Left cardiac atrium (tissue), 4 donors: Measurements from ENCODE around the gene POU2AF3. TPM values are rescaled to one million over a fixed set of nuclear protein-coding genes. Genes with fewer than 3 reads are reported as not detected.
A peak's percentile ranks its signal among the peaks of the same experiment; 100 is the strongest.
"Not testable (repeated sequence)": the region's sequence is repeated elsewhere in the genome, so short reads cannot be mapped to it uniquely, and the experiment has no call there.

ENCODE experiments used
- ATAC-seq, 2 donors: fragments of 200-7000 bp; cut with Tn5 transposase; one replicate each; pipeline ENCODE4 v1.9.1; 2020; ENCODE audit warnings: mild to moderate bottlenecking in 2 of 2, moderate library complexity in 2 of 2
- DNase-seq: peaks from one replicate; pipeline ENCODE4 v3.0.0-alpha.2; 2020
- intact Hi-C, 2 donors: fragments of 100-400 bp; cut with DNase I; formaldehyde crosslinking; loops; one replicate each; pipeline versions ENCODE4 v1.14.1 to v1.15.1; 2022 to 2023
- long read RNA-seq: library from polyadenylated mRNA; unstranded; transcript quantifications from one replicate; pipeline ENCODE4 v2.0.0, GENCODE V29; 2021
- total RNA-seq, 2 donors: library from RNA; stranded (reverse); fragmentation: NEBNext Ultra II Directional; extraction: Animal tissue kit (Norgen Biotek cat#: 25700); gene quantifications; one replicate each; pipeline ENCODE4 v1.2.1, GENCODE V29; 2021
- donor health status: DM: no; HTN: yes; CAD: no.
- donor health status: DM: no; HTN: yes; CAD: no; lungs with severe emphysema.
- donor health status: DM: yes; HTN: yes; CAD: no.
- donor health status: Dilated cardiomyopathy.

Gene POU2AF3
- under 1 TPM; 0.18 to 0.44 TPM for total RNA-seq
- long read RNA-seq, result 0 reads

GRCh38 chr11:111298413-111299100 is at the start of gene POU2AF3:
POU2AF3 (plus strand) TSS chr11:111298546; CDS start chr11:111298582, 36 bp downstream.
- intact Hi-C loops, result no loop called here
- DNase-seq (peak; percentile 28), ATAC-seq (peak; percentile 53 to 58)

GRCh38 chr11:111250936-111251335 is 47.4 kb upstream of the POU2AF3 start:
- no peak for ATAC-seq
- intact Hi-C loops, result no loop called here

GRCh38 chr11:111253131-111253530 is 45.2 kb upstream of the POU2AF3 start:
- intact Hi-C loops, result no loop called here
- ATAC-seq (no peak), DNase-seq (no peak)

More at GRCh38 chr11:111250936-111251335, 47.4 kb upstream of the POU2AF3 start:
- DNase-seq, result no peak

GRCh38 chr11:111253630-111254029 is 44.7 kb upstream of the POU2AF3 start:
- DNase-seq (no peak), ATAC-seq (no peak)
- intact Hi-C loops, result no loop called here

GRCh38 chr11:111258046-111258445 is 40.3 kb upstream of the POU2AF3 start:
- intact Hi-C loops, result no loop called here
- DNase-seq (no peak), ATAC-seq (no peak)

GRCh38 chr11:111259896-111260295 is 38.5 kb upstream of the POU2AF3 start:
- intact Hi-C loops, result no loop called here
- no peak for ATAC-seq
- DNase-seq, result no peak

GRCh38 chr11:111260811-111261210 is 37.5 kb upstream of the POU2AF3 start:
- ATAC-seq (no peak), DNase-seq (no peak)
- intact Hi-C loops, result no loop called here

GRCh38 chr11:111264646-111265045 is 33.7 kb upstream of the POU2AF3 start:
- DNase-seq (no peak), ATAC-seq (no peak)
- intact Hi-C loops, result no loop called here

- DNase-seq (no peak), ATAC-seq (no peak)
- intact Hi-C loops, result no loop called here
These were observed 32.9 kb upstream of the POU2AF3 start for GRCh38 chr11:111265421-111265820.

GRCh38 chr11:111268303-111268702 is 30.0 kb upstream of the POU2AF3 start:
- DNase-seq, intact Hi-C loops, ATAC-seq: not testable (repeated sequence)

- DNase-seq, result no peak
- intact Hi-C loops, result no loop called here
- ATAC-seq, result no peak
These were observed 29.0 kb upstream of the POU2AF3 start for GRCh38 chr11:111269146-111269868.

- DNase-seq (no peak), ATAC-seq (no peak)
- intact Hi-C loops, result no loop called here
These were observed 25.9 kb upstream of the POU2AF3 start for GRCh38 chr11:111272420-111272819.

GRCh38 chr11:111282562-111283075 is 15.7 kb upstream of the POU2AF3 start:
- intact Hi-C loops, result loop anchor here (1.0 to 5.0 kb wide), 4 partner anchors 140 to 164 kb away; no protein-coding TSS in a partner anchor
- ATAC-seq (no peak), DNase-seq (no peak)

GRCh38 chr11:111283945-111284481 is 14.3 kb upstream of the POU2AF3 start:
- DNase-seq (no peak), ATAC-seq (peak in 1 of 2 donors; percentile 75)
- intact Hi-C loops, result loop anchor here (1.0 to 5.0 kb wide), 4 partner anchors 138 to 163 kb away; no protein-coding TSS in a partner anchor

GRCh38 chr11:111285189-111286091 is 12.9 kb upstream of the POU2AF3 start:
- intact Hi-C loops, result no loop called here
- no peak for DNase-seq
- ATAC-seq, result no peak

GRCh38 chr11:111291764-111292163 is 6.6 kb upstream of the POU2AF3 start:
- ATAC-seq (no peak), DNase-seq (no peak)
- intact Hi-C loops, result no loop called here

GRCh38 chr11:111292408-111292807 is 5.9 kb upstream of the POU2AF3 start:
- DNase-seq, ATAC-seq, intact Hi-C loops: not testable (repeated sequence)

- DNase-seq (no peak), ATAC-seq (no peak)
- intact Hi-C loops, result no loop called here
These were observed 2.1 kb upstream of the POU2AF3 start for GRCh38 chr11:111296196-111296595.

GRCh38 chr11:111297696-111298095 is 650 bp upstream of the POU2AF3 start:
- DNase-seq (no peak), ATAC-seq (no peak)
- intact Hi-C loops, result no loop called here
